KOPT-K1 (cell line): ENCODE measurements around the gene ZFP62.

Source experiments
- H3K27ac ChIP-seq: fragments of 200-600 bp; sonication (generic); 2 replicates; pipeline ENCODE4 v1.5.1; 2016; ENCODE audit warnings: antibody characterized with exemption, mild to moderate bottlenecking, low read depth, low read length; ENCODE audit not compliant: poor library complexity, severe bottlenecking
- H3K36me3 ChIP-seq: fragments of 200-600 bp; sonication (generic); 2 replicates; pipeline ENCODE4 v1.5.1; 2017; ENCODE audit warnings: antibody characterized with exemption, mild to moderate bottlenecking, low read length, moderate library complexity; ENCODE audit not compliant: insufficient read depth
- H3K9me3 ChIP-seq: fragments of 200-600 bp; sonication (generic); 2 replicates; pipeline ENCODE4 v1.5.1; 2017; ENCODE audit warnings: antibody characterized with exemption, low read length, mild to moderate bottlenecking; ENCODE audit not compliant: insufficient read depth, poor library complexity, severe bottlenecking

Gene ZFP62

DNA sequence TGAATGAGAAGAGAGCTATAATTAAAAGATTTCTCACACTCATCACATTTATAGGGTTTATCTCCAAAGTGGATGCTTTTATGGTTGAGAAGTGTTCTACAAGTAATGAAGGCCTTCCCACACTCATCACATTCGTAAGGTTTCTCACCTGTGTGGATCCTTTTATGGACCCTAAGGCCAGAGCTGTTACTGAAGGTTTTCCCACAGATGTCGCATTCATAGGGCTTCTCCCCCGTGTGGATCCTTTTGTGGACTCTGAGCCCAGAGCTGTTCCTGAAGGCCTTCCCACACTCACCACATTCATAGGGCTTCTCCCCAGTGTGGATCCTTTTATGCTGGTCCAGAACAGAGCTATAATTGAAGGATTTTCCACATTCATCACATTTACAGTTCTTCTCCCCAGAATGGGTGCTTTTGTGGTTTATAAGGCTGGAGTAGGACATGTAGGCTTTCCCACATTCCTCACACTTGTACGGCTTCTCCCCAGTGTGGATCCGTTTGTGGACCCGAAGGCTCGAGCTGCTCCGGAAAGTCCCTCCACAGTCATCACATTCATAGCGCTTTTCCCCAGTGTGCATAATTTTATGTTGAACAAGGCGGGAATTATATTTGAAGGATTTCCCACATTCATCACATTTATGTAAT, 10.5 kb downstream of the ZFP62 start:
- H3K27ac ChIP-seq, result no peak overlapping the region
- H3K9me3 ChIP-seq, result peaks cover 65% of the 10 kb centered on the region
- H3K36me3 ChIP-seq, result peaks cover 98% of the 10 kb centered on the region

DNA sequence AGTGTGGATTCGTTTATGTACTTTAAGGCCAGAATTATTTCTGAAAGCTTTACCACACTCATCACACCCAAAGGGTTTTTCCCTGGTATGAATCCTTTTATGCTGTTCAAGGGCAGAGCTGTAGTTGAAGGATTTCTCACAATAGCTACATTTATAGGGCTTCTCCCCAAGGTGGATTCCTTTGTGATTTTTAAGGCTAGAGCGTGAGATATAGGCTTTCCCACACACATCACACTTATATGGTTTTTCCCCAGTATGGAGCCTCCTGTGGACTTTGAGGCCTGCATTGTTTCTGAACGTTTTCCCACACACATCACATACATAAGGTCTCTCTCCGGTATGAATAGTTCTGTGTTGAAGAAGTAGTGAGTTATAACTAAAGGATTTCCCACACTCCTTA, 11.2 kb downstream of the ZFP62 start:
- Histone ChIP-seq H3K36me3 (peaks cover 93% of the 10 kb centered on the region), H3K27ac (no peak overlapping the region), H3K9me3 (peaks cover 65% of the 10 kb centered on the region)

DNA sequence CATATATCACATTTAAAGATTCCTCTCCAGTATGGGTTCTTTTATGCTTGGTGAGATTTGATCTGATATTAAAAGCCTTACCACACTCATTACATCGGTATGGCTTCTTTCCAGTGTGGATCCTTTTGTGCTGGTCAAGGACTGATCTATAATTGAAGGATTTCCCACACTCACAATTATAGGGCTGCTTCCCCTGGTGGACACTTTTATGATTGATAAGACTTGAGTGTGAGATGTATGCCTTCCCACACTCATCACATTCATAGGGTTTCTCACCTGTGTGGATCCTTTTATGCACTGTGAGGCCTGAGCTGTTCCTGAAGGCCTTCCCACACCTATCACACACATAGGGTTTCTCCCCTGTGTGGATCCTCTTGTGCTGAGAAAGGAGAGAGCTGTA, 12.2 kb downstream of the ZFP62 start:
- Histone ChIP-seq H3K36me3 (peaks cover 84% of the 10 kb centered on the region), H3K9me3 (peaks cover 65% of the 10 kb centered on the region), H3K27ac (no peak overlapping the region)

DNA sequence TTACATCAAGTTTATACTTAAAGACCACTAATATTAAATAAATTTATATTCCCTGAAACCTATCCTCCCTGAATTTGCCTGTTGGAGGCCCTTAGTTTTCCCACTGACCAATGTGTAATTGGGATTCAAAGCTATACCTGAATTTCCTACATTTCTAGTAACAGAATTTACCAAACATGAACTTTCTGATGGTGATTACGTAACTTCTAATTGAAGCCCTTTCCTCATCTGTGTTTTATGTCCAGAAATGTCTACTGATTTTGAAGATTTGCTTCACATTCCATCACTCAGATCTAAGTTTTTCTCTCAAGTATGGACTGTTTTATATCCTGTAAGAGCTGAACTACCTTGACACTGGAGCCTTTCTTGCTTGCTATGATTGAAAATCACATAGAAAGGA, 12.8 kb downstream of the ZFP62 start:
- Histone ChIP-seq H3K36me3 (peaks cover 78% of the 10 kb centered on the region), H3K27ac (no peak overlapping the region), H3K9me3 (peaks cover 65% of the 10 kb centered on the region)

DNA sequence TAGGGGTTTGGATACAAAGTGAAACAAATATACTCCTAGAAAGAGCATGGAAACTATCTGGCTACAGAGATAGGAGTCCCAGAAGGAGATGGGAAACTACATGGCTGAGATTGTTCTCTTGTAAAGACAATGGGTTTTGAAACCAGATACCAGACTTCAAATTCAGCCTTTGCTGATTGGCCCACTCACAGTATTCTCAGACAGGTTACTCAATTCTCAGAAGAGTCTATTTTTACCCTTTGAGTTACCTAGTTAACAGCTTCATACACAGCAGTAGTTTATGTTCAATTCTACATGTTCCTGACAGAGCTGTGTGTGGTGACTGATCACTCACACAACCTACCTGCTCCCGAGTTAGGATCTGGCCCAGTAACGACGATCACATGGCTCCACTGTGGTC, 14.1 kb downstream of the ZFP62 start:
- peaks cover 66% of the 10 kb centered on the region for H3K36me3 ChIP-seq
- H3K9me3 ChIP-seq, result peaks cover 64% of the 10 kb centered on the region

DNA sequence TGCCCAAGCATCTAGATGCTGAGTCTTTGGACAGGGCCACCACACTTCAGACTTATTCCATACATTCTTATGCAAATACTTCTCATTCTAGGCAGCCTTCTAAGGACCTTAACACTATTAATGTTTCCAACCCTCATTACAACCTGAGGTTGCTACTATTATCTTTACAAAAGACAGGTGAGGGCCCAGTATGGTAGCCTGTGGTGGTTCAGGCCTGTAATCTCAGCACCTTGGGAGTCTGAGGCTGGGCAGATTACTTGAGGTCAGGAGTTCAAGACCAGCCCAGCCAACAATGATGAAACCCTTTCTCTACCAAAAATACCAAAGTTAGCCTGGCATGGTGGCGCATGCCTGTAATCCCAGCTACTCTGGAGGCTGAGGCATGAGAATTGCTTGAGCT, 16.2 kb downstream of the ZFP62 start:
- peaks cover 49% of the 10 kb centered on the region for H3K9me3 ChIP-seq
- H3K27ac ChIP-seq, result no peak overlapping the region
- H3K36me3 ChIP-seq, result peaks cover 47% of the 10 kb centered on the region

More for the DNA sequence above, 14.1 kb downstream of the ZFP62 start:
- H3K27ac ChIP-seq, result no peak overlapping the region

DNA sequence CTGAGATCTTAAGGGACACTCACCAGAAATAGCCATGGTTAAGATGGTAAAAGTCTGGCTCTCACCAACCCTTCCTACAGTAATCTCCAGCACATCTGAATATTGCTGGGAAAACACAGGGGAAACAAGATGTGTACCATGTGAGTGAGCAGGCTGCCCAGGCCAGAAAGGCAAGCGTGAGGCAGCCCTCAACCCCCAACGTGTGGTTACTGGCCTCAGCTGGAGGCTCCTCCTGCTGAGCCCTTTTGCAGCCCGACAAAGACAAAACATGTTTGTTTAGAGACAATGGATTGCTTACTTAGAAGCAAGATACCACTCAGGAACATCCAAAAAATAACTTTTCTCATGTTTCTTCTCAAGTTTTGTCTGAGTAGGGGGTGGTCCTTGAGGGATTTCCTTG, 16.6 kb downstream of the ZFP62 start:
- peaks cover 44% of the 10 kb centered on the region for H3K36me3 ChIP-seq

DNA sequence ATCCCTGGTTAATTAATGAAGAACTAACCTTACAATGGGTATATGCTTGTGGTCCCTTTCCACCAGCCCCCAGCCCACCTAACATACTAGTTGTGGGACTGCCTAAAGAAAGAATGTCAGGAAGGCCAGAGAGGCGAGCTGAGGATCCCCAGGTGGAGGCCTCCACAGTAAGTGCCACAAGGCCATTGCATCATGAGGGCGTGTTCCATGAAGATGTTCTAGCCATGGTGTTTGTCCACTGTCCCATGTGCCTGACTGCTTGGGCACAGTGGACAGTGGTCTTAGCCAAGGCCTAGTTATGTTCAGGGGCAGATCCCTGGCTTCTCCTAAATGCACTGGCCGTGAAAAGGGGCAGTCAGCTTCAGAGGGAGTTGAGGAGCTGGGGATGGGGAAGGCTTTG, 21.1 kb downstream of the ZFP62 start:
- peaks cover 13% of the 10 kb centered on the region for H3K9me3 ChIP-seq
- peaks cover 39% of the 10 kb centered on the region for H3K36me3 ChIP-seq
- no peak overlapping the region for H3K27ac ChIP-seq

More for the DNA sequence above, 16.6 kb downstream of the ZFP62 start:
- peaks cover 45% of the 10 kb centered on the region for H3K9me3 ChIP-seq
- no peak overlapping the region for H3K27ac ChIP-seq

DNA sequence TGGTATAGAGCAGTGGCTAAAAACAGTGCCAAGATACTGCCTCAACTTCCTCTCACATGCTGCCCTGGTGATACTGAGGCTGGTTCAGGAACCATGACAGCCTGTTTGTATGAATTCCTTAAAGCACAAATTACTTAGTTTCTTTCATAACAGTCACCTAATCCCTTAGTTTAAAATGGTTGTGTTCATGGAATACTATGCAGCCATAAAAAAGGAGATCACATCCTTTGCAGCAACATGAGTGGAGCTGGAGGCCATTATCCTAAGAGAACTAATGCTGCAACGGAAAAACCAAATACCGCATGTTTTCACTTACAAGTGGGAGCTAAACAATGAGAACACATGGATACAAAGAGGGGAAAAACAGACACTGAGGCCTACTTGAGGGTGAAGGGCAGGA, 21.8 kb downstream of the ZFP62 start:
- peaks cover 46% of the 10 kb centered on the region for H3K36me3 ChIP-seq
- no peak overlapping the region for H3K27ac ChIP-seq
- peaks cover 13% of the 10 kb centered on the region for H3K9me3 ChIP-seq

DNA sequence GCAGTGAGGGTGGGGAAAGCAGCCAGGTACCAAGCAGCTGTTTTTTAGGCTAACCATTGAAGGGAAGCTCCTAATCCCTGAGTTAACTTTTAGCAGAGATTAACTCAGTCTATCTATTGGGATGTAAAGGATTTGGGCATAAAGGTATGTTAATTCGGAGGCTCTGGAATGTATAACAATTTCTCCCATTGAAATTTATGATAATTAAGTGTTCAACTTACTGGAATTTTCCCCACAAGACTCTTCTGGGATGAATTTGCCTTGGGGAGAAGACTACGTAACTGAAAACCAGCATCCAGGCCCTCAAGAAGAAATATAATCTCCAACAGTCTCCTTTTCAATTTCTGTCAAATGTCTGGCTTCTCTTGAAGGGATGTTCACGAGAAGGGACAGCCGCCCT, 23.6 kb downstream of the ZFP62 start:
- peaks cover 57% of the 10 kb centered on the region for H3K36me3 ChIP-seq
- H3K9me3 ChIP-seq, result peaks cover 12% of the 10 kb centered on the region
- no peak overlapping the region for H3K27ac ChIP-seq

DNA sequence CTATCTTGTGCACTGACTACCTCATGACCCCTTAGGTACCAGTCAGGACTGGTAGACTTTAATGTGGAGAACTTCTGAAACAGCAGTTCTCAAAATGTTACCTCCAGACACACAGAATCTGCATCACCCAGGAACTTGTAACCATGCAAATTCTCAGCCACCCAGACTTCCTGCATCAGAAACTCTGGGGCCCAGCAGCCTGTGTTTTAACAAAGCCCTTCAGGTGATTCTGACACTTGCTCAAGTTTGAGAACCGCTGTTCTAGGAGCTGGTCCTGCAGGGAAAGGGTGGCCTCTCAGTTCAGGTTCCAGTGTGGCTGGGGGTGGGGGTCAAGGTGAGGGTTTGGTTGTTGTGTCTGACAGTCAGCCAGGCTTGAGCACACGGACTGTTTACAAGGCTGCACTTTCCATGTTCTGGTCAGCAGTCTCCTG, 28.4 kb downstream of the ZFP62 start:
- peak overlapping the region; percentile 89 for H3K27ac ChIP-seq
- peaks cover 50% of the 10 kb centered on the region for H3K36me3 ChIP-seq
- peaks cover 17% of the 10 kb centered on the region for H3K9me3 ChIP-seq

DNA sequence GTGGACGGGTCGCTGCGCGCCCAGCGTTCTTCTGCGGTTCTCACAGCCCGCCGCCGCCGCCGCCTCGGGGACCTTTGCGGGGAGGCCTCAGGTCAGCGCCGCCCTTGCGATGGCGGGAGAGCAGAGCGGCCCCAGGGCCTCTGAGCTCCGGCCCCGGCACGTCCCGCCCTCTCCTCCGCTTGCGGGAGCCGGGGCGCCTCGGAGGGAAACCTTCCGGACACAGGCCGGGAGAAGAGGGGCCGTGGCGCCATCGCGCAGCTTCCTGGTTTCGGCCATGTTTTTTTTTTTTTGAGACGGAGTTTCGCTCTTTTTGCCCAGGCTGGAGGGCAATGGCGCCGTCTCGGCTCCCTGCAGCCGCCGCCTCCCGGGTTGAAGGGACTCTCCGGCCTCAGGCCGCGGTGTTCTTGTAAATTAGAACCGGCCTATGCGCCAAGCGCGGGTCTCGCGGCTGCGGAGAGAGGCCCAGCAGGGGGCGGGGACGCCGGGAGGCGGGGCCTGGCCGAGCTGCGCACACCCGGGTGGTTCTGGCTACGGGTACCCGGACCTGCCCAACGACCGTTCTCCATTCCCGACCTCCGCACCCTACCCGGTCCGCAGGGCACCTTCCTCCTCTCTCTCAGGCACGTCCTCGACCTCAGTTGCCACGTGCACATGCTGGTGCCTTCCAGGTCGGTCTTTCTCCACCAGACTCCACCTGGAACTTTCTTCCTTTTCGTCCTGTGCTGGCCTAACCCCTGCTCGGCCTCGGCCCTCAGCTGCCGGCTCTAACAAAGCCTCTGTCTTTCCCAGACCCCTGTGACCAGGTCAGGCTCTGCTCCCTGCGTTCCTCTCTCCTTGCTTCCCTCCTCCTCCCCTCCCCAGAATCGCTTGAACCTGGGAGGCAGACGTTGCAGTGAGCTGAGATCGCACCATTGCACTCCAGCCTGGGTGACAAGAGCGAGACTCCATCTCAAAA, 29.7 kb downstream of the ZFP62 start:
- H3K9me3 ChIP-seq, result peaks cover 17% of the 10 kb centered on the region
- H3K27ac ChIP-seq, result peak overlapping the region; percentile 89
- H3K36me3 ChIP-seq, result peaks cover 38% of the 10 kb centered on the region

DNA sequence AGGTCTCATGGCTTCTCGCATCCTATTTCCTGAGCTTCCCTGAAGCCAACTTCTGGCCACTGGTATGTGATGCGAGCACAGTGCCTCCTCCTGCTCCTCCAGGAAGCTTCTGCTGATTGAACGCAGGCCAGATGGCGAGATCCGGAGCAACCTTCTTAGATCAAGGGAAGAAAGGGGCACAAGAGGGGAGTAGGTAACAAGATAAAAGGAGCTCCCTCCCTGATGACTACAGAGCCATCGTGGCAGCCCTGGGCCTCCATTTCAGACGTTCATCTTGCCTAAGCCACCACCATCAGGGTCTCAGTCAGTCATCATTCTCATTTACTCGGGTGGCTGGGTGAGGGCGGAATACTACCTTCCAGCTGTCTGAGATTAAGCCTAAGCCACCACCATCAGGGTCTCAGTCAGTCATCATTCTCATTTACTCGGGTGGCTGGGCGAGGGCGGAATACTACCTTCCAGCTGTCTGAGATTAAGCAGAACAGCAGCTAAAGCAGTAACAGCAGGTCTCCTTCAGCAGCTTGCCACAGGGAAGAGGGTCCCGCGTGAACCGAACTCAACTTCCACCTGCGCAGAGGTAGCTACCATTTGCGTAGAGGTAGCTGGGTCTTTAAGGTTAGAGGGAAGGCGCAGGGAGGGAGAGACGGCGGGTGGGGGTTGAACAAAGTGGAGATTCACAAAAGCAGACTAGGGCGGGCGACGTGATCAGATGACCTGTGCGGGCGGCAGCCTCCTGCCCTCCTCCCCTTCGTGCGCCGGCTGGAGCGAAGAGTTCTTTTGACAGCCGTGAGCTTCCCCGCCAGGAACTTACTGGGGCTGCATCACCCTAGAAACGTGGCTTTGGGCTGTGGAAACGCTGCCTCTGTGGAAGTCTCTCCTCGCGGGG, 30.6 kb downstream of the ZFP62 start:
- Histone ChIP-seq H3K9me3 (peaks cover 17% of the 10 kb centered on the region), H3K27ac (peak overlapping the region; percentile 89), H3K36me3 (peaks cover 29% of the 10 kb centered on the region)

DNA sequence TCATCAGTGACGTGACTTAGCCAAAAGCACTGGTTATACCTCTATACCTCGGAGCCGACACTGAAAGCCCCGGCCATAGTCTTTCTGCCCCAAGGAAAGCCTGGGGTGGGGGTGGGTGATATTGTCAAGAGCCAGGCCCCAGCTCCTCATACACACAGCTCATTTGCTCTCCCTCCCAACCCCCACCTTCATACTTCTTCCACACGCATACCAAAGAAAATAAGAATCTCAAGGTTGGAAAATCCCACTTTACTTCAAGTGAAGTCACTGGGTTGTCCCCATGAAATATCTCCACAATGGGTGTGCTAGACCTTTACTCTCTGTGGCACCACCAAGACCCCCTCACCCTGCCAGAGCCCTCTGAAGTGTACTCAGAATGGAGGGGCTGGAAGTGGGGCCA, 31.4 kb downstream of the ZFP62 start:
- H3K9me3 ChIP-seq, result peaks cover 17% of the 10 kb centered on the region
- H3K27ac ChIP-seq, result peak overlapping the region; percentile 89
- peaks cover 21% of the 10 kb centered on the region for H3K36me3 ChIP-seq
